Activated CD4-positive, alpha-beta T cell treated with anti-CD3 and anti-CD28 coated beads, Interleukin-2, amount 50 U/mL, for 1 hour (primary cell): Measurements from ENCODE around the gene STIM1.
"Not testable (repeated sequence)": the region's sequence is repeated elsewhere in the genome, so short reads cannot be mapped to it uniquely, and the experiment has no call there.

Experiments
- DNase-seq: peaks from one replicate; pipeline ENCODE4 v3.0.0-alpha.2; 2020

The STIM1 gene

DNA sequence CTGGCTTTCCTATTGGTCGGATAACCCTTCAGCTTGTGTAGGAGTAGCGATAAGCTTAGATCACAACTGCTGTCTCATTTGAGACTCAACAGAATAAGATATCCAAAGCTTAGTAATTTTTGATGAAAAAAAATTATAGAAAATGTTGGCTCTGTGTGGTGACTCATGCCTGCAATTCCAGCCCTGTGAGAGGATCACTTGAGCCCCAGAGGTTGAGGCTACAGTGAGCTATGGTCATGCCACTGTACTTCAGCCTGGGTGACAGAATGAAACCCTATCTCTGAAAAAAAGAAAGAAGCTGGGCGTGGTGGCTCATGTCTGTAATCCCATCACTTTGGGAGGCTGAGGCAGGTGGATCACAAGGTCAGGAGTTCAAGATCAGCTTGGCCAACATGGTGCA lies 183.5 kb downstream of the STIM1 start:
- DNase-seq: no peak

DNA sequence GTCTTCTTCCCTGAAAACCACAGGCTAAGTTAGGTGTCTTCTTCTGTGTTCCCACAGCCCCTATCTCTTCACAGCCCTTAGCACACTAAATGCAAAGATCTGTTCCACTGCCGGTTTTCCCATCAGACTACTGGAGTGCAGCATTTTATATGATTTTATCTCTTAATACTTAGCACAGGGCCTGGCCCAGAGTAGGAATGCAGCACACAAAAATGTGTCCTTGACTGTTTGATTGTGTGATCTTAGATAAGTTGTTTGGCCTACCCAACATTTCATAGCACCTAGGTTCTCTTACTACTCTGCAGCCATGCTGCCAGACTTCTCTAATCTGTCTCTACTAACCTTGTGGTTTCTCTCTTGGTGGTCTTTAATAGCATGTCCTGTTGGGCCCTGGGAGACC lies 185.0 kb downstream of the STIM1 start:
- no peak for DNase-seq

DNA sequence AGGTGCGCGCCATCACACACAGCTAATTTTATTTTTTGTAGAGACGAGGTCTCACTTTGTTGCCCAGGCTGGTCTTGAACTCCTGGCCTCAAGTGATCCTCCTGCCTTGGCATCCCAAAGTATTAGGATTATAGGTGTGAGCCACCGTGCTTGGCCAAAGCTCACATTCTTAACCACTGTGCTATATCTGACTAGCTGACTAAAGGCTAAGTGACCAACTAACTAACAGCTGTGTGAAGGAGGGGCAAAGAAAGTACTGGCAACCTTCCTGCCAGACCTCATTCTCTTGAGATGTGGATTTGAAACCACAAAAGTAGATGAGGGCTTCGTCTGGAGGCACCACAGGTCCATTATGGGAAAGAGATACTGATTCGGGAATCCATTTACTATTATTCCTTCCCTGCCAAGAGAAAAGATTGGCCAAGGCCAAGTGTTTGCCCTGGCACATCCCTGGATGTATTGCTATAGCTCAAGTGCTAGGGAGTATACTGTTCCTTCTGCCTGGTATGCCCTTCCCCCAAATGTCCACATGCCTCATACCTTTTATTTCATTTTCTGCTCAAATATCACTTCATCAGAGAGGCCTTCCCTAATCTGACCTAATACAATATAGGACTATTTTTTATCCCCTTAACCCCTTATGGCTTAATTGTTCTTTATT lies 186.4 kb downstream of the STIM1 start:
- DNase-seq: no peak

DNA sequence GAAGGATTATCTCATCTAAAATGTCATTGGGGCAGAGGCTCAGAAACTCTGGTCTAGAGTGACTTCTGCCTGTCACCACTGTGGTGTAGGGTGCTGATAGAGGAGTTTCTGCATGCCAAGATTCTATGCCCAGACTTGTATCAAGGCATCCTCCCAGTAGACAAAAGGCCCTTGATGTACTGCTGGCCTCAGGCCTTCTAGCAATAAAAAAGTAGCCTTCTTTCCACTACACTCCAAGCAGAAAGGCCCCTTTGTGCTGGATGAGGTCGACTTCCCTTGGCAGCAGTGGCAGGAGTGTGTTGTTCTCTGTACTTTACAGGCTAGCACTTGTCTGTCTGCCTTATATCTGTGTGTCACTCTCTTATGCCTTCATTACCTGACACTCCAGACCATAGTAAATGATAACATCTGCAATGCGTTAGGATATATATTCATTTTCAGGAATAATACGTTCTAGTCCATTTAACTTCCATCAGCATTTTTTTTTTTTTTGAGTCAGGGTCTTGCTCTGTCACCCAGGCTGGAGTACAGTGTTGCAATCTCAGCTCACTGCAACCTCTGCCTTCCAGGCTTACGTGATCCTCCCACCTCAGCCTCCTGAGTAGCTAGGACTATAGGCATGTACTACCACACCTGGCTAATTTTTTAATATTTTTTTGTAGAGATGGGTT lies 189.6 kb downstream of the STIM1 start:
- no peak for DNase-seq

DNA sequence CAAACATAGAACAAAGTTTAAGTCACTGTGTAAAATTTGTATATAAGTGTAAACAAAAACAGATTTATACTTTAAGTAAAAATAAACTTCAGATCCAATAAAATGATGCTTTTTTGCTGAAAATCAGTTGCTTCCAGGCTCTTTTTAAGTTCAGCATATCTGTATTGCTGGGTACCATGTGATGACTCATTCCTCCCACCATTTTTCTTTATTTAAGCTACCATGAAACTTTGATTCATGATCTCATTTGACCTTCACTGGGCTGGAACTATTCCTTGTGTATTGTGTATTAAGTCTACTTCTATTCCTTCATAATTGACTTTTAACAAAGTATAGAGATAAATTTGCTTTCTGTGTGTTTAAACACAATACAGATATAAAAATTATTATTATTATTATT lies 192.9 kb downstream of the STIM1 start:
- DNase-seq: no peak

DNA sequence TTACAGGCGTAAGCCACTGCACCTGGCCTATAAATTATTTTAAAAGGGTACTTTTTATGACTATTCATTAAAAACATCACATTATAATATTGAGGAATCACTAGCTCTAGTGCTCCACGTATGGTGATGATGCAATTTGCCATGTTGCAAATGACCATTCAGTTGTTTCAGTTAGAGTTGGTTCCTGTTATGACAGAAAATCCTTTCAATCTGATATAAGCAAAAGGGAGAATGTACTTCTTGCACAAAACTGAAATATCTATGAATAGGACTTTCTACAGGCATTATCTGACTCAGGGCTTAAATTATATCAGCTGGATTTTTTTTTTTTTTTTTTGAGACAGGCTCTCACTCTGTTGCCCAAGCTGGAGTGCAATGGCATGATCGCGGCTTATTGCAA lies 193.5 kb downstream of the STIM1 start:
- no peak for DNase-seq

DNA sequence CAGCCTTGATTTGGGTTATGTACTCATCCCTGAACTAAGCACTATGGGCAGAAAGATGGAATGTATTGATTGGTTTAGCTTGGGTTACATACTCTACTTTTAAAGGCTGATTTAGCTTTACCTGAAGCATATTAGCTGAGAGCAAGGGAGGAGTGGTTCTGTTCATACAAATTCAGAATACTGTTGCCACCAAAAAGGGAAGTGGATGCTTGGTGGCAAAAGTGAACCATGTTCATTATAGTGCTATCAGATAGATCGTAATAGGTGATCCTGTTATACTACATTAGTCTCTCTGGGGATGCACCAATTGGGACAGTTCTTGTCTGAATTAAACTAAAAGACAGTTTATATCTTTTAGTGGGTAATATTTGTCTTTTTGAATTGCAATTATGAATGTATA lies 194.7 kb downstream of the STIM1 start:
- no peak for DNase-seq

DNA sequence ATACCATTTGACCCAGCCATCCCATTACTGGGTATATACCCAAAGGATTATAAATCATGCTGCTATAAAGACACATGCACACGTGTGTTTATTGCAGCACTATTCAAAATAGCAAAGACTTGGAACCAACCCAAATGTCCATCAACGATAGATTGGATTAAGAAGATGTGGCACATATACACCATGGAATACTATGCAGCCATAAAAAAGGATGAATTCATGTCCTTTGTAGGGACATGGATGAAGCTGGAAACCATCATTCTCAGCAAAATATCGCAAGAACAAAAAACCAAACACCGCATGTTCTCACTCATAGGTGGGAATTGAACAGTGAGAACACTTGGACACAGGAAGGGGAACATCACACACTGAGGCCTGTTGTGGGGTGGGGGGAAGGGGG lies 197.7 kb downstream of the STIM1 start:
- not testable (repeated sequence) for DNase-seq

DNA sequence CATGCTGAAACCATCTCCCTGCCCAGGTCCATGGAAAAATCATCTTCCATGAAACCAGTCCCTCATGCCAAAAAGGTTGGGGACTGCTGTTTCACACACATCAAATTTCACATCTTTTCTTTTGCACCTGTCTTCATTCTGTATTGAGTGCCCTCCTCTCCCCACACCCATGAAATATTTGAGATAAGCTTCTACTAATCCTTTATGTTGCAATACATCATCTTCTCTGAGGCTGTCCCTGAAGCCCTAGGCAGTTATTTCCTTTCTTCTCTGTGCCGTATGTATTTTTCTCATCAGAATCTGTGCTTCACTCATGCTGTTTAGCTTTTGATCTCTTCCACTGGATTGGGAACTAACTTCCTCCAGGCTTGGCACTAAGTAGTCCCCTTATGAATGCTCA lies 199.2 kb downstream of the STIM1 start:
- DNase-seq: no peak

DNA sequence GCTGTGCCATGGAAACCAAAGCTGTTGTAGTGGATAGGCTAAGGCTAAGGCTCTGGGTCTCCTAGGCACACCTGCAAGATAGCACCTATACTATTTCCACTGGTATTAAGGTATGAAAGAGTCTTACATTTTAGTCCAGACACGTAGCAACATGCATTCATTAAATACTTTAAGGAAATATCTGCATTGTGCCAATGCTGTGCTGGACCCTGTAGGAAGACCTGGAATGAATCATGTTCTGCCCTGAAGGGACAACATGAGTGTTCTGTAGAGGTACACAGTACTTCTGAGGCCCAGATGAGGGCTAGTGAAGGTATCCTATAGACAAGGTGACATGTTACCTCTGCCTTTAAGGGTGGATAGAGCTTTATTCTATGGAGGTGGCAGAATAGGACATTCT lies 204.0 kb downstream of the STIM1 start:
- no peak for DNase-seq

DNA sequence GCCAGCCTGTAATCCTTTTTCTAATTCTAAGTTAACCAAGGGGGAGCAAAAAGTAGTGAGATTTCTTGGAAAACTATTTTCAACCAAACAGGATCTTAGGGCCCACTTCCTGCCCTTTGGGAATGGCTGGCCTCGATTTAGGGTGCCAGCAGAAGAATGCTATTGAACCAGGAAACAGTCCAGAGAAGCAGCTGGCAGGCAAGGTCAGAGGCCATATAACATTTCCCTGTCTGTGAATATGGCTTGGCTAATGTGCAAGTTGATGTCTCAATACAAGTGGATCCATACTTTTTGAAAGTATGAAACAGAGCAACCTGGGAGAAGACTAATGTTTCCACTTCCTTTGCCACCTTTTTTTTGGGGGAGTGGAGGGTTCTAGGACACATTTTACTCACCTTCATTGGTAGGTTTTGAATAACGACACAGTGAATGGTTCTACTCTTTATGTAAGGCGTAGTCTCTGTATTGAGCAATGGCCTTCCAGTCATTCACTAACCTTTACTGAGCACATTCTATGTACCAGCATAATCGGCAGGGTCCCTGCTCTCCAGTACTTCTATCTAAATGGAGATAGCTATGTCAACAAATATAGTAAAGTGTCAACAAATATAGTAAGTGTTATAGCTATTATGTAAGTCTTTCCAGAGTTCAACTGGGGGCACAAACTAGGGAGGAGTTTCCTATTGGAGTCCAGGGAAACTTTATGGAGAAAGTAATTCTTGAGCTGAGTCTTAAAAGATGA lies 204.9 kb downstream of the STIM1 start:
- no peak for DNase-seq

DNA sequence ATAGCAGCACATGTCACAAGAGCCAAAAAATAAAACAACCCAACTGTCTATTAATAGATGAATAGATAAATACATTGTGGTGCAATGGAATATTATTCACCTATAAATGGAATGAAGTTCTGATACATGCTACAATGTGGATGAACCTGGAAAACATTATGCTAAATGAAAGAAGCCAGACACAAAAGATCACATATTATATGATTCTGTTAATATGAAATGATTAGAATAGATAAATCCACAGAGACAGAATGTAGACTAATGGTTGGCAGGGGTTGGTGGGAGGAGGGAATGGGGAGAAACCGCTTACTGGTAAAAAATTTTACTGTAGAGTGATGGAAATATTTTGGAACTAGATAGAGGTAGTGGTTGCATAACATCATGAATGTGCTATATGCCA lies 206.2 kb downstream of the STIM1 start:
- no peak for DNase-seq

DNA sequence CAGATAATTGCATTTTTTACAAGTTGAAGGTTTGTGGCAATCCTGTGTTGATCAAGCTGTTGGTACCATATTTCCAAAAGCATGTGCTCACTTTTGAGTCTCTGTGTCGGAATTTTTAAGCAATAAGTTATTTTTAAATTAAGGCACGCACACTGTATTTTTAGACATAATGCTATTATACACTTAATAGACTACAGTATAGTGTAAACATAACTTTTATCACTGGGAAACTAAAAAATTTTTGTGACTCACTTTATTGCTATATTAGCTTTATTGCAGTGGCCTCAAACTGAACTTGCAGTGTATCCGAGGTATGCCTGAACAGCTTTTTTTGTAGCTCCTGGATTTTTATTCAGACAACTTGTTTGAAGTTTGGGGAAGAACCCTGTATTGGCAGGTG lies 207.9 kb downstream of the STIM1 start:
- DNase-seq: no peak

DNA sequence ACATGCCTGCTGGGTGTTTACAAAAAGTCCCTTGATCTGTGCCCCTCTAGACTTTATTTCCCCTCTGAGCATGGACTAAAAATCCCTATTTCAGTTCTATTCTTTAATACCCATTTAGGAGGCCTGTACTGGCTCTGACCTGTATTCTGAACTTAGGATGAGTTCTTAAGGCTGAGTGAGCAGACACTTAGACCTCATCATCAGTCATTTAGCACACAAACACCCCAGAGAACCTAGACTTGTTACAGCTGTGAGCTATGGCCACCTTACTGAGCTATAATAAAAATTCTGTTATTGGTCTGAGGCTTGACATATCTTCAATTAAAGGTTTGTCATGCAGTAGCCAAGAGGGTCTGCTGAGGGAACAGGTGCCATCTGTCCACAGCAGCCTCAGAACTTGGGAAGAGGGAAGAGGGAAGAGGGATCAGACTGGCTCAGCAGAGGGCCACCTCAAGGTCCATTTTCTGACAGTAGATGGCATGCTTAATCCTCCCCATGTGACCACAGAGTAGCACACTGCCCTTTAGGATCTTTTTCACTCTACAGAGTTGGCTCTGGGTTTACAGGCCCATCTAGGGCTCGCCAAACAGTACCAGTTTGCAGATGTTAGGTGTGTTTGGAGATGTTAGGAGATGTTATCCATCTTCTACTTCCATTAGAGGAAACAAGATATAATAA lies 209.0 kb downstream of the STIM1 start:
- DNase-seq: no peak

DNA sequence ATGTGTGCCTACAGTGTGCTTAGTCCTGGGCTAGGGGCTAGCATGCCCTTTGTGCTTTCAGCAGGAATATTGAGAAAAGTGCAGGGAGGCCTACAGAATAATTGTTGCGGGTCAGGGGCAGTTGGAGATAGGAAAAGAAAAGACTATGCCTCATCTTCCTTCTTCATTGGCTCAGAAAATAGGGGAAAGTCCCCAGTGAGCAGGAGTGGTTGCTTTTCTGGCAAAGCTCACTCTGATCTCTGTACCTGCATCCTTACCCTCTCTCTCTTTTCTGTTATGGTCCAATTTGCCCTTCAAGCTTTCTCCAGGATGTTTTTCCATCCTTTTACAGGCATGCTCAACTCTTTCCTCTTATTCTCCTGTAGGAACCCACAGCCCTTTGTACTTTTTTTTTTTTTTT lies 209.6 kb downstream of the STIM1 start:
- no peak for DNase-seq

DNA sequence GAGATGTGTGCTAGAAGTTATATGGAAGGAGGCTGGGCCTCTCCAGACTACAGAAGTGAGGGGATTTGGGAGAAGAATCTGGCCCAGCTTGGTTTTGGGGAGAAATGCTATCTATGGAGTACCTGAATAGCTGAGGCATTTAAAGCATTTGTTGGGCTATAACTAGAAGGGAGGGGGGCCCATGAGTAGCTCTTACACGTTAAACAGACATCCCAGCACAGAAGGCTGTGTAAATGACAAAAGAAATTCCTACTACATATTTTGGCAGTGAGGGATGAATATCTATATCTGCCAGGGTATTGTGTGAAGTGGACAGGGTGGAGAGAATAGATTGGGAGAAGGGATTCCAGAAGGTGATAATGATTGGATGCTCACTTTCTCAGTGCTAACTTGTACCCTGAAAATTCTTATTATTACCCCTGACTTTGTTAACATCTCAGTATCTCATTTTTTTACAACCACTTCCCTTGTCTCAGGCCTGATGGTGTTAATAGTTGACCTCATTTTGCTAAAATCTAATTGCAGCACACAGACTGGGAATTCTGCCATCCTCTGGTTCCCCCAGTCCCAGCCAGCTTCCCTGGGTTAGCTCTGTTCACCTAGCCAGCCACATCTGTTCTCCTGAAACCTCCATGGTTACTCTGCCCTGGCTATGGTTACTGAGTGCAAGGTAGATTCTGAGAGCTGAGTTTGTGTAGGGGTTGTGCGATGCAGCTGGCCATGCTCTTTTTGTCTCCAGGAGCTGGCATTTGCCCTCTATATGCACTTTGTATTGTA lies 210.3 kb downstream of the STIM1 start:
- DNase-seq: no peak

DNA sequence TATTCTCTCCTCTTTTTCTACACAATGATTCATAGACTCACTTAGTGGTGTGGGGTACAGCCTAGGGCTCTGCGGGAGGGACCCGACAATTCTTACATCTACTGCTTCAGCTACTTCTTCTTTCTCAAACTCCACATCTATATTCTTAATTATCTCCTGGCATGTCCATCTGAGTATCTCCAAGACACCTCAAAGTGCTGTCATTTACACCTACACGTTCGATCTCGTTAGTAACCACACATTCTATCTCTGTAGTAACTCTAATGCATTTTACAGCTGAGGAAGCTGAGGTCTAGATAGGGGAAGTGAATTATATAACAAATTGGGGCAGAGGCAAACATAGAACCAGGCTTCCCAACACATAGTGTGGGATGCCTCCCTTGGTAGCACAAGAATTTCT lies 211.4 kb downstream of the STIM1 start:
- DNase-seq: no peak

DNA sequence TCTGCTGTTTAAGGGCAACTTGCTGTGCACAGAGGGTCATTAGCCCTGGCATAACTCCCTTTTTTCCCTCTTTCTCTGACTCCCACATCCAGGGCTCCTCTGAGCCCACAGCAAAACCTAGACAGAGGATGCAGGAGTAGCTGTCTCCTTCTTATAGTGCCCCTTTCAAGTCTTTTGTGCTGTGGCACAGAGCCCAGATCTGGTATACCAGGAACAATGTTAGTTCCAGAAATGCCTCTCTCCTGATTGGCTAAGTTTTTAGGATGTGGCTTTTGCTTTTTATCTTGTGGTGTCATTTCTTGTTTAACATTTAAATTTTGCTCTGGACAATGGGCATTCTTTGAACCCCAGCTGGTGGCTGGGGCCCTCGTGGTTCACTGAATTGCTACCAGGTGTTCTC lies 213.5 kb downstream of the STIM1 start:
- no peak for DNase-seq

DNA sequence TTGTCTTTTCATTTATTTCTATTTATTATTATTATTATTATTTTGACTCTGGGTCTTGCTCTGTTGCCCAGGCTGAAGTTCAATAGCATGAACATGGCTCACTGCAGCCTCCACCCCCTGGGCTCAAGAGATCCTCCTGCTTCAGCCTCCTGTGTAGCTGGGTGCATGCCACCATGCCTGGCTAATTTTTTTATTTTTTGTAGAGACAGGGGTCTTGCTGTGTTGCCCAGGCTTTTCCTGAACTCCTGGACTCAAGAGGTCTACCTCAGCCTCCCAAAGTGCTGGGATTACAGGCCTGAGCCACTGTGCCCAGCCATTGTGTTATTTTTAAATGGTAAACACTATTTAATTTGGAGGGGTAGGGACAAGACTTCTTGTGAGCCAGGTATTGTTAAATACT lies 215.9 kb downstream of the STIM1 start:
- DNase-seq: no peak

DNA sequence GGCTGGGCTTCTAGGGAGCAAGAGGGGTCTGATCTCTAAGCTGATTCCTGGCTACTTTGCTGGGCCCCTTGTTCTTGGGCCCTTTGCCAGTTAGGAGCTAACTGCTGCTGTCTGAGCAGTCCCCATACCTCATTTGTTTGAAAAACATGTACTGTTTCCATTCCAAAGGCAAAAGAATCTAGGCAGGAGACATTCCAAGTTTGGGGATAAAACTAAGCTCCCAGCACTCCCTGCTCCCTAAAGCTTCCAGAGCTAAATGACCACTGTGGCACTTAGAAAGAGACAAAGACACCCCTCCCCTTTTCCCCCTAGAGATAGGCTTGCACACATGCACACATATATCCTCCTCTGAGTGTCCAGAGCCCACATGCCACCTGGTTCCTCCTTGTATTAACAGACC lies 216.4 kb downstream of the STIM1 start:
- no peak for DNase-seq

DNA sequence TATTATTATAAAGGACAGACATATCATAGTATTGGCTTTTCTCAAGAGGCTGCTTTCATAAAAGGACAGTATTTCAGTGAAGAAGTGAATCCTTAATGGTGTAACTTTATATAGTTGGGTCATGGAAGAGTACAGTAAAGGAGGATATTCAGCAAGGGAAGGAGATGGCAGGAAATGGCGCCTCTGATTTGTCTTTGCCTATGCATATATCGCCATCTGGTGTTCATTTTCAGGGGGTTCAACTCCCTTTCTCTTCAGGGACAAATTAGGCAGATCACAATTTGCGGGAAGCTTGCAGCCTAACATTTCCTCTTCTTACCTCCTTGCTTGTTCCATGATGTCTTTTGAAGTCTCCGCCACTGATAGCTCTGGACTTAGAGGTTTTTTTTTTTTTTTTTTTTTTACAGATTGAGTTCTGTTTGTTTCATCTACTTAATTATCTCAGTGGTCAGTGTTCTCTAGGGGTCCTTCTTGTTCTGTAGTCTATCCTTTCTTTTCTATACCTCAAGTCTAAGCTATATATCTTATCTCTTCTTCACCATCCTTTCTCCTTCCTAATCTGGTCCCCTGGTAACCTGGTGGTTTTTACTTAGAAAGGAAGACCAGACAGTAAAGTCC lies 217.3 kb downstream of the STIM1 start:
- DNase-seq: peak; percentile 32

DNA sequence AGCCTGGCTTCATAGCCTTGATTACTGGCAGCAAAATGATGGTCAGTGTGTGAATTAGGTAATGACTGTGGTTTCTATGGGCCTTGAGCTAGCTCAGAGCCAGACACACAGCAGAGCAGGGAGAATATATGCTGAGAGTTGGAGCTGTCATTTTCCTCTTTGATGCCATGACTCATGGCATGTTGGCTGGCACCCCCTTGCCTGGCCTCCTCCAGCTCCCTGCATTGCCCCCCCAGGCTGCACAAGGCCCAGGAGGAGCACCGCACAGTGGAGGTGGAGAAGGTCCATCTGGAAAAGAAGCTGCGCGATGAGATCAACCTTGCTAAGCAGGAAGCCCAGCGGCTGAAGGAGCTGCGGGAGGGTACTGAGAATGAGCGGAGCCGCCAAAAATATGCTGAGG lies 218.8 kb downstream of the STIM1 start:
- no peak for DNase-seq

DNA sequence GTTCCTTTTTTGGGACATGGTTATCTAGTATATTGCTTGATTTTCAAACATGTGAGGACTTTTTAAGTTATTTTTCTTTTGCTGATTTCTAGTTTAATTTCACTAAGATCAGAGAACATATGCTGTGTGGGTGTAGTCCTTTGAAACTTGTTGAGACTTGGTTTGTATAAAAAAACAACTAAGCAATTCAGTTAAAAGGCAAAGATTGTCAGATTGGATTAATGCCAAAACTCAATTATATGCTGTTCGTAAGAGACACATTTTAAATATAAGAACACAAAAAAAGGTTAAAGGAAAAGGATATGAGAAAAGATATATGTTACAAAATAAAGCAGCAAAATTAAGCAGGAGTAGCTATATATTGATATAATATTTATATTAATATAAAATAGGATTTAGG lies 221.3 kb downstream of the STIM1 start:
- DNase-seq: no peak
